ENCODE results near the gene KCTD17.

KCTD17 gene

DNA sequence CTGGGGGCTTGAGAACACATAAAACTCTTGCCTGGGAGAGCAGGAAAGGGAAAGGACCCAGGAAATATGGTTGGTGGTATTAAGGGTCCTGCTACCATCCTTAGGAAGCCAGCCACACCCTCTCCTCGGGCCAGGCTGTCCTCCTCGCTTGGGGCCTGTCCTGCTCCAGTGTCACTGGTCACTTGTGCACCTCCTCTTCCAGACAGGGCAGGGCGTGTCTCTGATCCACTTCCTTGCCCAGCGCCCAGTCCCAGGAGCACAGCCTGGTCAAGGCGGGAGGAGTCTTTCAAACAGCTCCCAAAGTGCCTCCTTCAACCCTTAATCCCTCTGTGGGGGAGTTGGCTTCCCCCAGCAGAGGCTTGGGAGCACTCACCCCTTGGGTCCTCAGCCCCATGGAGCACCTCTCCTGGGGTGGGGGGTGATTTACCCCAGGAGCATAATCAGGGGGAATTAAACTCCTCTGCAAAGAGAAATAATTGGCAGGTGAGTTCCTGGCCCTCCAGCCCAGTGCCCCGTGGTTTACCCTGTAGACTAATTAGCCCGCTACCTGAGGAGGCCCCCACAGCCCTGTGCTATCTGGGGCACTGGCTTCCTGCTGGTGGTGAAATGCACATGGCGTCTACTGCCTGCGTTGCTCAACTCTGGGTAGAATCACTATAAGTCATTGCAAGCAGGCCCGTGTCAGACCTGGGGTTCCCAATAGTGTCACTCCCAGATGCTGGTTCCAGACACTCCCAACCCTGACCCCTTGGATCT lies 49.9 kb downstream of the KCTD17 start:
- Histone ChIP-seq H2BK5ac (ENCODE audit: low read length) (no peak overlapping the region), H3K4me1 (ENCODE audit: control insufficient read depth, low read depth, low read length) (no peaks in the 10 kb centered on the region), H4K5ac (ENCODE audit: low read length) (no peak overlapping the region), H2BK15ac (replicated peaks; ENCODE audit: low read depth) (no peak overlapping the region), H3K79me1 (ENCODE audit: low read length) (no peaks in the 10 kb centered on the region), H3K23ac (ENCODE audit: low read length) (no peak overlapping the region), H3K36me3 (ENCODE audit: control insufficient read depth, insufficient read depth, low read length) (no peaks in the 10 kb centered on the region), H3K56ac (ENCODE audit: low read length) (no peak overlapping the region), H3K4me3 (ENCODE audit: low read length) (no peak overlapping the region), H2AK5ac (ENCODE audit: low read length) (no peak overlapping the region), H3K4me2 (ENCODE audit: low read length) (no peak overlapping the region), H3K79me2 (ENCODE audit: control insufficient read depth, insufficient read depth, low read length) (no peaks in the 10 kb centered on the region), H3K18ac (ENCODE audit: low read length) (no peak overlapping the region), H2BK120ac (ENCODE audit: low read depth, low read length) (no peak overlapping the region), H4K8ac (ENCODE audit: low read depth, low read length) (no peak overlapping the region), H3K27ac (ENCODE audit: low read depth, low read length) (no peak overlapping the region), H3K27me3 (ENCODE audit: insufficient read depth, low read length, poor library complexity) (no peaks in the 10 kb centered on the region), H3K4ac (ENCODE audit: low read depth, low read length) (no peak overlapping the region), H3K9ac (ENCODE audit: low read length) (no peak overlapping the region)
- no CpG with 5 or more reads among the region's 10 CpGs for WGBS (ENCODE audit: extremely low coverage, insufficient coverage, low lambda C conversion rate)
- DNase-seq: no peak

DNA sequence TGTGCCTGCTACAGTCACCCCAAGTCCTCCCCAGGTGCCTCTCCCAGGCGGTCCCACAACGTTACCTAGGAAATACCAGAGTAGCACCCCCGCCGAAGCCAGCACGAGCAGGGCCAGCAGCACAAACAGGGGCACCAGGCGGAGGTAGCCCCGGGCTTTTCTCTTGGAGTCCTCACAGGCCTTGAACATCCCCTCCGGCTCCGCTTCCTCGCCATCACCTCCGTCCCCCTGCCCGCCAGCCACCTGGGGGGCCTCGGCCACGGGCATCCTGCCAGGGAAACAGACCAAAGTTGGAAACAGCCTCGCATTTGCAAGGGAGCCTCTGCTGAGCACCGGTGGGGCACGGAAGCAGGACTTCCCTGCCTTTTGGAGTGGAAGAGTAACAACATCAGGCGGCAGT lies 51.6 kb downstream of the KCTD17 start:
- no peaks in the 10 kb centered on the region for H3K4me1 ChIP-seq (ENCODE audit: control insufficient read depth, low read depth, low read length)
- H3K27me3 ChIP-seq (ENCODE audit: insufficient read depth, low read length, poor library complexity): no peaks in the 10 kb centered on the region
- DNase-seq: no peak
- no peak overlapping the region for H2BK120ac ChIP-seq (ENCODE audit: low read depth, low read length)
- no peak overlapping the region for H3K27ac ChIP-seq (ENCODE audit: low read depth, low read length)
- no peak overlapping the region for H3K9ac ChIP-seq (ENCODE audit: low read length)
- no peak overlapping the region for H4K5ac ChIP-seq (ENCODE audit: low read length)
- no peak overlapping the region for H3K4me3 ChIP-seq (ENCODE audit: low read length)
- H3K18ac ChIP-seq (ENCODE audit: low read length): no peak overlapping the region
- no peaks in the 10 kb centered on the region for H3K36me3 ChIP-seq (ENCODE audit: control insufficient read depth, insufficient read depth, low read length)
- H2BK5ac ChIP-seq (ENCODE audit: low read length): no peak overlapping the region
- H3K79me1 ChIP-seq (ENCODE audit: low read length): no peaks in the 10 kb centered on the region
- no peak overlapping the region for H3K23ac ChIP-seq (ENCODE audit: low read length)
- H3K4ac ChIP-seq (ENCODE audit: low read depth, low read length): no peak overlapping the region
- H3K4me2 ChIP-seq (ENCODE audit: low read length): no peak overlapping the region
- H2BK15ac ChIP-seq (replicated peaks; ENCODE audit: low read depth): no peak overlapping the region
- no peaks in the 10 kb centered on the region for H3K79me2 ChIP-seq (ENCODE audit: control insufficient read depth, insufficient read depth, low read length)
- H2AK5ac ChIP-seq (ENCODE audit: low read length): no peak overlapping the region
- no peak overlapping the region for H3K56ac ChIP-seq (ENCODE audit: low read length)
- WGBS (ENCODE audit: extremely low coverage, insufficient coverage, low lambda C conversion rate): no CpG with 5 or more reads among the region's 18 CpGs
- H4K8ac ChIP-seq (ENCODE audit: low read depth, low read length): no peak overlapping the region

DNA sequence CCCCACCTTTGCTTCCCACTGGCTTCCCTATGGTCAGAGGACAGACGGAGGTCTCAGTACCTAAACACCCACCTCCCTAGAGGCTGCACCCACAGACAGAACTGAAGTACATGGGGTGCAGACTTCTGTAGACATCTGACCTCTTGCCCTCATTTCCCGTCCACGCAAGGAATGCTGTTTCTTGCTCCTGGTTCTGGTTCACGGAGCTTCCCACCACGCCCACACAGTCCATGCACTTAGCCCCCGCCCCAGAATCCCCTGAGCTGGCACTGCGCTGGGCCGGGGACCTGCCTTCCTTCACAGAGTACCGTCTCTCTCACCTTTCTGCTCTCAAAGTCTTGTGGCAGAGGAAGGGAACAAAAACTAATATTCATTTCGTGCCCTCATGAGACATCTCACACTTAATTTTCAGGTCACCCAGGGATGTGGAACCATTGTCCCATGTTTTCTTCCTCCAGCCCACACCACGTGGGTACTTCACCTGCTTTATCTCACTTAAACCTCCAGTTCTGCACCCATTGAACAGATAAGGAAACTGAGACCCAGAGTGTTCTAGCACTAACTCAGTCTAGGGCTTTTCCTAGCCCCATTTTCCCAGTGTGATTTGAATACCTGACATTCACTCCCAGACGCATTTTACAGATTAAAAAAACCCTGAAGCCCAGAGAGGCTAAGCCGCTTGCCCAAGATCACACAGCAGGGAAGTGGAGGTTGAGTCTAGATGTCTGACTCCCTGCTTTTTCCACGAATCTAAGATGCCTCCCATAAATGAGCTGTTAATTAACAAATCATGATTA lies 52.3 kb downstream of the KCTD17 start:
- Histone ChIP-seq H2BK15ac (replicated peaks; ENCODE audit: low read depth) (no peak overlapping the region), H3K4ac (ENCODE audit: low read depth, low read length) (no peak overlapping the region), H3K56ac (ENCODE audit: low read length) (no peak overlapping the region), H2AK5ac (ENCODE audit: low read length) (no peak overlapping the region), H3K27me3 (ENCODE audit: insufficient read depth, low read length, poor library complexity) (no peaks in the 10 kb centered on the region), H3K18ac (ENCODE audit: low read length) (no peak overlapping the region), H3K79me2 (ENCODE audit: control insufficient read depth, insufficient read depth, low read length) (no peaks in the 10 kb centered on the region), H2BK120ac (ENCODE audit: low read depth, low read length) (no peak overlapping the region), H3K27ac (ENCODE audit: low read depth, low read length) (no peak overlapping the region), H3K9ac (ENCODE audit: low read length) (no peak overlapping the region), H3K36me3 (ENCODE audit: control insufficient read depth, insufficient read depth, low read length) (no peaks in the 10 kb centered on the region), H3K23ac (ENCODE audit: low read length) (no peak overlapping the region), H3K4me2 (ENCODE audit: low read length) (no peak overlapping the region), H4K5ac (ENCODE audit: low read length) (no peak overlapping the region), H4K8ac (ENCODE audit: low read depth, low read length) (no peak overlapping the region), H3K79me1 (ENCODE audit: low read length) (no peaks in the 10 kb centered on the region), H3K4me1 (ENCODE audit: control insufficient read depth, low read depth, low read length) (no peaks in the 10 kb centered on the region), H3K4me3 (ENCODE audit: low read length) (no peak overlapping the region), H2BK5ac (ENCODE audit: low read length) (no peak overlapping the region)
- no peak for DNase-seq
- WGBS (ENCODE audit: extremely low coverage, insufficient coverage, low lambda C conversion rate): no CpG with 5 or more reads among the region's 14 CpGs

DNA sequence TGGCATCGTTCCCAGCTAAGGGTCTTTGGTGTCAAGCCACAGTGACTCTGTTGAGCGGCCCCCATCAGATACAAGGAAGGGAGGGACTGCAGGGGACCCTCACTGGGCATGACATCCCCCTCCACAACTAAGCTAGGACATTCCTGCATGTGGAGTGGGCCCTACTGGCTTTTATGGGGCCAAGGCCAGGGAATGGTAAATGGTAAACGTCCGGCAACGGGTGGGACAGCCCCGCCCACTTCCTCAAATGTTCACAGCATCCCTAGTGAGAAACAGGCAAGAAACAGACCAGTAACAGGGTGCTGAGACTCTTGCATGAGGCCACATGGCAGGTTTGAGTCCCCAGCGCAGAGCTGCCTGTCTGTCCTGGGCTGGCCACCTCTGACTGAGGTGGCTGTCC lies 53.6 kb downstream of the KCTD17 start:
- Histone ChIP-seq H3K4ac (ENCODE audit: low read depth, low read length) (no peak overlapping the region), H3K56ac (ENCODE audit: low read length) (no peak overlapping the region), H4K5ac (ENCODE audit: low read length) (no peak overlapping the region), H3K79me1 (ENCODE audit: low read length) (no peaks in the 10 kb centered on the region), H3K23ac (ENCODE audit: low read length) (no peak overlapping the region), H2BK120ac (ENCODE audit: low read depth, low read length) (no peak overlapping the region), H3K4me3 (ENCODE audit: low read length) (no peak overlapping the region), H2BK5ac (ENCODE audit: low read length) (no peak overlapping the region), H3K4me1 (ENCODE audit: control insufficient read depth, low read depth, low read length) (no peaks in the 10 kb centered on the region), H3K27me3 (ENCODE audit: insufficient read depth, low read length, poor library complexity) (no peaks in the 10 kb centered on the region), H3K9ac (ENCODE audit: low read length) (no peak overlapping the region), H3K79me2 (ENCODE audit: control insufficient read depth, insufficient read depth, low read length) (no peaks in the 10 kb centered on the region), H4K8ac (ENCODE audit: low read depth, low read length) (no peak overlapping the region), H2AK5ac (ENCODE audit: low read length) (no peak overlapping the region), H3K4me2 (ENCODE audit: low read length) (no peak overlapping the region), H3K18ac (ENCODE audit: low read length) (no peak overlapping the region), H3K36me3 (ENCODE audit: control insufficient read depth, insufficient read depth, low read length) (no peaks in the 10 kb centered on the region), H3K27ac (ENCODE audit: low read depth, low read length) (no peak overlapping the region), H2BK15ac (replicated peaks; ENCODE audit: low read depth) (no peak overlapping the region)
- DNase-seq: no peak
- WGBS (ENCODE audit: extremely low coverage, insufficient coverage, low lambda C conversion rate): no CpG with 5 or more reads among the region's 7 CpGs

DNA sequence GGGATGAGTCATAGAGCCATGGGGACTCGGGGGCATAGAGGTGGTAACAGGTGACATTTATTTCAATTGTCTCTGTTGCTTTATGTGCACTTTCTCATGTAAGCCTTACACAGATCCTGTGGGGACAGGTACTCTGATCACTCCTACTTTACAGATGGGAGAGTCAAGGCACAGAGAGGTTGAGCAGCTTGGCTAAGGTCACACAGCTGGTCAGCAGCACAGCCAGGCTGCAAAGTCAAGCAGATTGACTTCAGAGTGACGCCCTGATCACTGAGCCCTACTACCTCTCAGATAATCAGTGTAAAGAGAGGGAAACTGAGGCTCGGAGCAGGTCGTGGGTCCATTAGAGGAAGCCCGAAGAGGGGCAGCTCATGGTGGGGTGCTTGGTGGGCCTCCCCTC lies 54.4 kb downstream of the KCTD17 start:
- Histone ChIP-seq H3K27ac (ENCODE audit: low read depth, low read length) (no peak overlapping the region), H2BK15ac (replicated peaks; ENCODE audit: low read depth) (no peak overlapping the region), H2AK5ac (ENCODE audit: low read length) (no peak overlapping the region), H2BK120ac (ENCODE audit: low read depth, low read length) (no peak overlapping the region), H3K4me2 (ENCODE audit: low read length) (no peak overlapping the region), H3K9ac (ENCODE audit: low read length) (no peak overlapping the region), H2BK5ac (ENCODE audit: low read length) (no peak overlapping the region), H3K4me1 (ENCODE audit: control insufficient read depth, low read depth, low read length) (no peaks in the 10 kb centered on the region), H3K36me3 (ENCODE audit: control insufficient read depth, insufficient read depth, low read length) (no peaks in the 10 kb centered on the region), H3K4ac (ENCODE audit: low read depth, low read length) (no peak overlapping the region), H3K56ac (ENCODE audit: low read length) (no peak overlapping the region), H3K4me3 (ENCODE audit: low read length) (no peak overlapping the region), H3K79me2 (ENCODE audit: control insufficient read depth, insufficient read depth, low read length) (no peaks in the 10 kb centered on the region), H4K5ac (ENCODE audit: low read length) (no peak overlapping the region), H3K18ac (ENCODE audit: low read length) (no peak overlapping the region), H3K79me1 (ENCODE audit: low read length) (no peaks in the 10 kb centered on the region), H3K27me3 (ENCODE audit: insufficient read depth, low read length, poor library complexity) (no peaks in the 10 kb centered on the region), H4K8ac (ENCODE audit: low read depth, low read length) (no peak overlapping the region), H3K23ac (ENCODE audit: low read length) (no peak overlapping the region)
- WGBS (ENCODE audit: extremely low coverage, insufficient coverage, low lambda C conversion rate): no CpG with 5 or more reads among the region's 5 CpGs
- no peak for DNase-seq

All from mesendoderm (in vitro differentiated cells).